Urinary bladder (tissue), 4 donors: ENCODE data around the gene RAB3IP. TPM values are rescaled to one million over a fixed set of nuclear protein-coding genes. Genes with fewer than 3 reads are reported as not detected.

Source experiments
- DNase-seq: peaks from one replicate; pipeline ENCODE4 v3.0.0-alpha.2; 2015; ENCODE audit errors: extremely low spot score
- H3K27ac ChIP-seq: one replicate; pipeline ENCODE4 v1.5.1; 2013; ENCODE audit warnings: low read depth, mild to moderate bottlenecking, moderate library complexity
- H3K36me3 ChIP-seq: one replicate; pipeline ENCODE4 v1.6.1; 2013; ENCODE audit warnings: mild to moderate bottlenecking, moderate library complexity; ENCODE audit not compliant: insufficient read depth
- H3K4me1 ChIP-seq: one replicate; pipeline ENCODE4 v1.6.1; 2013; ENCODE audit warnings: mild to moderate bottlenecking, moderate library complexity; ENCODE audit not compliant: insufficient read depth
- H3K4me3 ChIP-seq: one replicate; pipeline ENCODE4 v1.5.1; 2013; ENCODE audit warnings: low read depth, low read length
- WGBS: extraction: QIAGEN DNeasy Blood & Tissue Kit; methylation state at CpG from one replicate; pipeline ENCODE4 v1.1.7; 2013; 5-methylcytosine and 5-hydroxymethylcytosine counted together
- polyA plus RNA-seq: library from polyadenylated mRNA; stranded (reverse); fragments of 200-250 nt; gene quantifications from one replicate; pipeline ENCODE4 v1.2.3, GENCODE V29; 2013
- total RNA-seq: library from RNA; depleted of rRNA; stranded (reverse); fragments of >200 nt; gene quantifications from one replicate; pipeline ENCODE4 v1.2.3, GENCODE V29; 2014
- donor health status: healthy with polysubstance abuse.
- donor health status: healthy.

RAB3IP gene
- total and polyA plus RNA-seq, 2 donors = 3.8 to 19.5 TPM

- H3K27ac ChIP-seq = no peak overlapping the region
- H3K4me1 ChIP-seq = no peaks in the 10 kb centered on the region
- WGBS = 96% methylated on average over 9 of the region's 9 CpGs
- H3K4me3 ChIP-seq = no peak overlapping the region
- DNase-seq = no peak
- H3K36me3 ChIP-seq = no peaks in the 10 kb centered on the region
These were observed 130.0 kb downstream of the RAB3IP start for GRCh38 chr12:69868695-69869094.

DNA sequence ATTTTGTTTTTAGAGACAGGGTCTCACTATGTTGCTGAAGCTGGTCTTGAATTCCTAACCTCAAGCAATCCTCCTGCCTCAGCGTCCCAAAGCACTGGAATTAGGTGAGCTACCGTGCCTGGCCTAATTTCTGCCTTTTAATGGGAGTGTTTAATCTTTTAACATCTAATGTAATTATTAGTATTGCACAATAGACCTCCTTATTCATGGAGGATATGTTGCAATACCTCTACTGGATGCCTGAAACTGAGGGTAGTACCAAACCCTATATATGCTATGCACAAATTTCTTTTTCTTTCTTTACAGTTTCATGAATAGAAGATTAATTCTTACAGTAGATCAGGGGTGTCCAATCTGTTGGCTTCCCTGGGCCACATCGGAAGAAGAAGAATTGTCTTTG lies 134.1 kb downstream of the RAB3IP start:
- Histone ChIP-seq H3K27ac (no peak overlapping the region), H3K36me3 (no peaks in the 10 kb centered on the region), H3K4me1 (no peaks in the 10 kb centered on the region), H3K4me3 (no peak overlapping the region)
- no peak for DNase-seq
- 52% methylated on average over 3 of the region's 3 CpGs for WGBS

Other genes with a start within 250 kb of the RAB3IP start
- 206 TPM for gene CCT2, start 153.4 kb upstream of the RAB3IP start, total RNA-seq
- gene CCT2, start 153.4 kb upstream of the RAB3IP start, polyA plus RNA-seq = 88.8 TPM
- not detected for gene LRRC10, start 128.0 kb upstream of the RAB3IP start, total RNA-seq
- gene LRRC10, start 128.0 kb upstream of the RAB3IP start, polyA plus RNA-seq = not detected
- 4.4 TPM for gene BEST3, start 39.6 kb upstream of the RAB3IP start, total RNA-seq
- not detected for gene BEST3, start 39.6 kb upstream of the RAB3IP start, polyA plus RNA-seq
- 0.85 TPM for gene MYRFL, start 86.4 kb downstream of the RAB3IP start, total RNA-seq
- gene MYRFL, start 86.4 kb downstream of the RAB3IP start, polyA plus RNA-seq = not detected